Measurements from ENCODE around the gene MMP3.

GRCh38 chr11:102837646-102838045 lies 5.8 kb downstream of the MMP3 start:
- TF ChIP-seq CTCF (IDR thresholded peaks at IDR 0.05) (no peak), POLR2A (IDR thresholded peaks at IDR 0.05) (no peak)

All from prostate gland (tissue), 2 donors.